Measurements from ENCODE around the gene LACTBL1. TPM values are rescaled to one million over a fixed set of nuclear protein-coding genes. Genes with fewer than 3 reads are reported as not detected.
A peak's percentile ranks its signal among the peaks of the same experiment; 100 is the strongest.

Gene LACTBL1
- total RNA-seq, 1 experiment from 2014 or later = not detected

- DNase-seq (ENCODE audit: low spot score) = no peak
Observed at GRCh38 chr1:22944346-22945055, 28.2 kb downstream of the LACTBL1 start.

- DNase-seq (ENCODE audit: low spot score) = no peak
Observed at GRCh38 chr1:22941257-22941656, 31.4 kb downstream of the LACTBL1 start.

DNA sequence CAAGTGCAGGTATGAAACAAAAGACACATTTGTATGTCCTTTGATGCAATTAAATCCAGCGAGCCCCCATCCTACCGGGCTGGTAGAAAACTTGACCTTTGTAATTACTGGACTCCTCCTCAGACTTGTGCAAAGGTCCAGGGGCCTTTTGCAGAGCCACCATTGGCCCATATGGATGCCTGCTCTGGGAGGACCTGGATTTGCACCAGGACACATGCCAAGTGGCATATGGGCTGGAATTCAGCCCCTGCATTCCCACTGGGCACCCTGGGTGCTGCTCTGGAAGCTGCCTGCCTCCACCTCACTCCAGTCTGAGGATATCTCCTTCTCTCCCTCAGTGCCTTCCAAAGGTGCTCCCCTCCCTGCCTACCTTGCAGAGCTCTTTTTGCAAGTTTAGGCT lies 36.0 kb downstream of the LACTBL1 start:
- no peak for DNase-seq (ENCODE audit: low spot score)

DNA sequence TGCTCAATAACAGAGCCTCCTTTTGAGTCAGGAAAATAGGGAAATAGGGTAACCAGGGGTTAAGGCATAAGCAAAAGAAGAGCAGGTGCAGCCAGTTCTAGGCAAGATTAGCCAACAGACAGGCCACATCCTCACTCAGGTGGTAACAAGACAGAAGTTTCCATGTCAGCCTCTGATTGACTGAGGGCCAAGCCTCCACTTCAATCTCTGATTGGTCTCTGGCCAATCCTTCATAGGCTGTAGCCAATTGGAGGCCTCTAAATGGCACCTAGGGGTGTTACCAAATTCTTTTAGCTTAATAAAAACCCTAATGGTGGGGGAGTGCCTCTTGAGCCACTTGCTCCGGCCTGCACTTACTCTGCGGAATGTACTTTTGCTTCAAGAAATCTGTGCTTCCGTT lies 37.2 kb downstream of the LACTBL1 start:
- DNase-seq (ENCODE audit: low spot score) = no peak

DNA sequence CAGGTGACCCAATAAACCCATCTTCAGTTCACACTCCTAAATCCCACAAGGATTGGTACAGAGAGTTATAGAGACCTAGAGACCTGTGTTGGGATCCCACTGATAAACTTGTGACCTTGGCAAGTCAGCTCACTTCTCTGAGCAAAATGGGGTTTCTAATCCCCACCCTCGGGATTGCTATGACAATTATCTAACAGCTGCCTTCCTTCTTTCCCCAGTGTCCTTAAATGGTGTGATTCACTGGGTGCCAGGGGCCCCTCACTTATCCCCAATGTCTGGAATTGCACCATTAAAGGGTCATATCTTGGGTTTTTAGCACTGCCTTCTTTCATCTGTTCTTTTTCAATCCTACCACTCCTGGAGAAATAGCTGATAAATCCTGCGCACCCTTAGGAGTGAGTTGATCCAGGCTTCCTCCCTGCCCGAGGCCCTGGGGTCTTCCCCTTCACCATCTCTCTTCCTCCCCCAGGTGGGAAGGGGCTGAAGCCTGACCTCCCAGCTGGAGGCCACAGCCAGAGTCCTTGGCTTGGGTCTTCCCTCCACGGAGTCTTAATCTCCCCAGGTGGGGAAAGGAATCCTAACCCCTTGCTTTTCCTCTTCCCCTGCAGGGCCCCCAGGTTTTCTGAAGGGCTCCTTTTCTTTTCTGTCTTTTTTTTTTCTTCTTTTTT lies 39.7 kb downstream of the LACTBL1 start:
- no peak for DNase-seq (ENCODE audit: low spot score)

DNA sequence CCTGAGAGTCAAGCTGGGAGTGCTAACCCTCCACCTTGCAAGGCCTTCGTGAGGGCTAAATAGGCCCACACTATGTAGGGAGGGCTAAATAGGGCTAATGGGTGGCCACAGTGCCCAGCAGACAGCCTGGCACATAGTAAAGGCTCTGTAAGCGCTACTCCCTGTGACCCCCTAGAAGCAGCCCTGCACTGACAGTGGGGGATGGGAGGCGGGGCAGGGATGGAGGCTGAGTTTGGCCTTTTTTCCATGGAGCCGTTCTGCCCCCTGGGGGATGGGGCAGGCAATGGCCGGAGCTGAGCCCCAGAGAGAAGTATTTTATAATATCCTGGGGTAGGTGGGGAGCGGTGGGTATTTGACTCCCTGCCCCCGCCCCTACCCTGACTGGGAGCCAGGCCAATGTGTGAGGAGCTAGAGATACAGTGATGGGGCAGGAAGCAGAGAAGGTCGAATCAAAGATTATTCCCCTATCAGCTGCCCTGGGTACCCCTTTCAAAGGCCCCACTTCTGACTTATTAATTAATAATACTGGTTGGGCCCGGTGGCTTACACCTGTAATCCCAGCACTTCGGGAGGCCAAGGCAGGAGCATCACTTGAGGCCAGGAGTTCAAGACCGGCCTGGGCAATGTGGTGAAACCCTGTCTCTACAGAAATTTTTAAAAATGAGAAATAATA lies 42.3 kb downstream of the LACTBL1 start:
- DNase-seq (ENCODE audit: low spot score) = peak; percentile 62

GRCh38 chr1:22925111-22925510 lies 47.6 kb downstream of the LACTBL1 start:
- no peak for DNase-seq (ENCODE audit: low spot score)

GRCh38 chr1:22922640-22923039 lies 50.0 kb downstream of the LACTBL1 start:
- DNase-seq (ENCODE audit: low spot score) = no peak

GRCh38 chr1:22921452-22922126 lies 51.1 kb downstream of the LACTBL1 start:
- DNase-seq (ENCODE audit: low spot score) = no peak

DNA sequence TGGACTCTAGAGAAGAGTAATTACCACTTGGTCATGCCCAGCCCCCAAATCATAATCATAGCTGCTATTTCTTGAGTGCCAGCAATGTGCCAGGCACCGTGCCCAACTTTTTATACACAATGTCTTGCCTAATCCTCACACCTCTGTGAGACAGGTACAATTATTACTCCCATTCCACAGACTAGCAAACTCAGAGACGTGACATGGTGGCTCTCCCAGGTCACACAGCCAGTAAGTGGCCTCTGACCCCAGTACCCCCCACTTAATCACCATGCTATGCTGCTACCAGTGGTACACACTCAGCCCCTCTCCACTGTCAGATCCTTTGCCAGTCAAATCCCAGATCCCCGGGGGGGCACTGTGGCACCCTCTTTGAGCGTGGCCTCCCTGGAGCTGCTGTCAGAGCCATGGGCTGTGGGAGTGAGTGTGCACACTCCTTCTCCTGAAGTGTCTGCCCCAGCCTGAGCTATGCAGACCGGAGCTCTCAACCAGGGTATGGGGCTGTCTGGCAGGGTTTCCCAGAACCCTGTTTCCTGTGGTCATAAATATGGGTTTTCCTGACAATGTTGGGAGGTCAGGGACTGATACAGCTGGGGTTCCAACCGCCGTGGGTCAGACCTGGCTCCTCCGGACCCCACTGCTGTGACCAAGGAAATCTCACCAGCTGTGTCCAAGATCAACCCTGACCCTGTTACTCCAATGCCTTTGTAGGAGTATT lies 51.8 kb downstream of the LACTBL1 start:
- no peak for DNase-seq (ENCODE audit: low spot score)

DNA sequence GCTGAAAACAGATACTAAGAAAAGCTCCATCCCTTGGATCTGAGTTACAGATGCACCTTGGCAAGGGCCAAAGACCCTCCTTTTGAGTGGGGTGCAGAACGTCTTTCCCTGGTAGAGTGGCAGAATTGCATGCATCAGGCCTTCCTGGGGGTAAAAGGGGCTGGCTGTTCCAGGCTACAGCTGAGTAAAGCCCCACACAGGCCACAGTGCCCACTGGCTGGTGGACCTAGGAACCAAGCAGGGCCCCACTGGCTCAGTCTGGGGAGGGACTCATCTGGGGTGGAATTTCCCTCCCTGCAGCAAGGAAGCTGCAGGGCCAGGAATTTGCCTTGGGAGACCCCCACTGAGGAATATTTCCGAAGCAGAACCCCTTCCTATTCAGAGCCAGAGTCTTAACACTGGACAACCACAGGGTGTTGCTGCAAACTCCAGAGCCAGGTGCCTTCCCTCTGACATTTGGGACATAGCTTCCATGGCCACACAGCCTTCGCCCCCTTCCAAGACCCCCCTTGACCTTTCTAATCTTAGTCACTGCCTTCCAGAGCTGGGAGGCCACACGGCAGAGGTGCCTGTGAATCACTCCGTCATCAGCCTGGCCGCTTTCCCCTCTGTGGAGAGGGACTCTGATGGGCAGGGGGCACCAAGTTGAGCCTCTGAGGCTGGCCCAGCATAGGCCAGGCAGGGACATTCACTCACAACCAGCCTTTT lies 52.5 kb downstream of the LACTBL1 start:
- no peak for DNase-seq (ENCODE audit: low spot score)

GRCh38 chr1:22919341-22920025 lies 53.2 kb downstream of the LACTBL1 start:
- DNase-seq (ENCODE audit: low spot score) = no peak

- DNase-seq (ENCODE audit: low spot score) = no peak
Observed at GRCh38 chr1:22918644-22919043, 54.0 kb downstream of the LACTBL1 start.

DNA sequence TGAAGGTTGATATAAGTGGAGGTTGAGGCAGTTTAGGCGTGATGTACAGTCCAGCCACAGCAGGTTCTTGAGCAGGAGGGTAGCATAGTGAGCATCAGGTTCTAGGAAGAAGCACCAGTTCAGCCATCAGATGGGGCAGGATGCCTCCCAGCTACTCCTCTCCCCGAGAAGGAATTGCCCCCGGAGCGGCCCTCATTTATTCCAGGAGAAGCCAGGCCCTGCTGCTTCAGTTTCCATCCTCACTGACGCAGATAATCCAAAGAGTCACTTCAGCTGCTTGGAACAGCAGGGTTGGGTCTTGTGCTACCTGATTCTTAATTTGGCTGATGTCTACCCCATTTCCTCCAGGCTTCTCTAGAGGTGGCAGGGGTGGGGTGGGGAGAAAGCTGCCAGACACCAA lies 54.7 kb downstream of the LACTBL1 start:
- no peak for DNase-seq (ENCODE audit: low spot score)

DNA sequence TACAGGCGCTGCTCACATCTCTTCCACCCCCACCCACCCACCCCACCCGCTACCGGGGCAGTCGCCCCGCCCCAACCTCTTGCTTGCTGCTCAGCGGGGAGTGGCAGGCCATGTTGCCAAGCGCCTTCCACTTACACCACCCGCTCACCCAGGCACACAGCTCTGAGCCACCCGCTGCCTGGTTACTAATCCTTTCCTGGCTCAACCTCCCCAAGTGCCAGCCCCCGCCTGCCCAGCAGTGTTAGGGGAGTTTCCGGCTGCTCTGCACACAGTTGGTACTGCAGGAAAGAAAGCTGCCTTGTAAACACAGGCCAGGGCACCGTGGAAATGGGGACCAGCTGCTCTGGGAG lies 56.2 kb downstream of the LACTBL1 start:
- no peak for DNase-seq (ENCODE audit: low spot score)

GRCh38 chr1:22915816-22916470 lies 56.7 kb downstream of the LACTBL1 start:
- no peak for DNase-seq (ENCODE audit: low spot score)

- no peak for DNase-seq (ENCODE audit: low spot score)
Observed at GRCh38 chr1:22915231-22915630, 57.4 kb downstream of the LACTBL1 start.

DNA sequence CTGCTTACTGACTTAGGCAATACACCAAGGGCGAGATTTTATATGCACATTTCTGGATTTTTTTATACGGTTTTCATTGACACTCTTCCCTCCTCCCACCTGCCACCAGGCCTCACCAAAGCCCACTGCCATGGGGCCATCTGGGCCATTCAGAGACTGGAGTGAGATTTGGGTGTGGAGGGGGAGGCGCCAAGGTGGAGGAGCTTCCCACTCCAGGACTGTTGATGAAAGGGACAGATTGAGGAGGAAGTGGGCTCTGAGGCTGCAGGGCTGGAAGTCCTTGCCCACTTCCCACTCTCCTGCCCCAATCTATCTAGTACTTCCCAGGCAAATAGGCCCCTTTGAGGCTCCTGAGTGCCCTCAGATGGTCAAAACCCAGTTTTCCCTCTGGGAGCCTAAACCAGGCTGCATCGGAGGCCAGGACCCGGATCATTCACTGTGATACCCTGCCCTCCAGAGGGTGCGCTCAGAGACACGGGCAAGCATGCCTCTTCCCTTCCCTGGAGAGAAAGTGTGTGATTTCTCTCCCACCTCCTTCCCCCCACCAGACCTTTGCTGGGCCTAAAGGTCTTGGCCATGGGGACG lies 57.9 kb downstream of the LACTBL1 start:
- no peak for DNase-seq (ENCODE audit: low spot score)

GRCh38 chr1:22914156-22914555 lies 58.5 kb downstream of the LACTBL1 start:
- DNase-seq (ENCODE audit: low spot score) = no peak
